ENCODE measurements around the gene NEGR1.

The NEGR1 gene

DNA sequence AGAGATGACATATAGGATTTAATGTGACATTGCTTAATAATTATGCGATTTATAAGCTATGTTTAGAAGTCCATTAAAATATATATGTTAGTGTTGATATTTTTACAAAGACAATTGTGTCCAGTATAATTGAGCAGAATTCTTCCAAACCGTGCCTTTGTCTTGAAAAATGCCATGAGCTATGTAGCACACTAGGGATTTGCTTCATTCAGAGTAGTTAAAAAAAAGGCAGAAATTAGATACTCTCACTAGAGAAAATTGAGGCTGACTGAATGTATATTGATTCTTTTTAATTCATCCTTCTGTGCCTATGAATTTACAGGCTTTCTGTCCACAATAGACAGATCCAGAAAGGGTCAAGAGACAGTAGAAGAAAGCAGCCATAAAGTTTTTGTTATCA, 429.0 kb downstream of the NEGR1 start:
- DNase-seq (ENCODE audit: low read depth in 2 of 2): no peak

DNA sequence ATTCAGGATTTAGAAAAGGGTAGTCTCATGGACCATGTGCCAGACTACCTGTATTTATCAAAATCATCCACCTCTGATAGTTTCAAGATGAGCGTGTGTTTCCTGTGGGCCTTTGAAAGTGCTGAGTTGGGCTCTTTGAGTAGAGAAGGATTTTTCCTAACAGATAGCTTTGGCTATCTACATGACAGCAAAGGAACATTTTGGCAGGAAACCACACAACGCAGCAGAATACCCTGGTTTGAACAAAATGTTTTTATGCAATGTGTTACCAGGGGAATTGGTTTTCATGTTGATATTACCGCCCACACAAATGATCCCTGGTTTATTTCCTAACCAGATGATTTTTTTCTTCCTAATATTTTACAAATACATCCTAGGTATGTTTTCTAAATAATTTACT, 431.4 kb downstream of the NEGR1 start:
- DNase-seq (ENCODE audit: low read depth in 2 of 2): no peak

DNA sequence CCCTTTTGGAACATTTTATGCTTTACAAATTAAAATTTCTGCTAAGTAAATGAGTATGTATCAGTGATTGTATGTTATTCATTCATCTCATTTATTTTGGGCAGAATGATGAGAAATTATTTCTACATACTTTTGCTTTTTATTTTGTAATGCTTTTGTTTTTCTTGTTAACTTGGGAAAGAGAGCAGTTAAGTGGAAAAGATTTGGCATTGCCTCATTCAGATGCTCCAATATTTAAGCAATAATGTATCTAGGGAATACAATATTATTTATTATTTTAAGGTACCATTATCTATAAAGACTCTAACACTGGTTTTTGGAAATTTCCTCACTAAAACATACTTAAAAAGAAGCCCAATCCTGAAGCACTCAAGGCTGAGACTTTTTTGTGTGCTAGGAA, 431.8 kb downstream of the NEGR1 start:
- no peak for DNase-seq (ENCODE audit: low read depth in 2 of 2)

DNA sequence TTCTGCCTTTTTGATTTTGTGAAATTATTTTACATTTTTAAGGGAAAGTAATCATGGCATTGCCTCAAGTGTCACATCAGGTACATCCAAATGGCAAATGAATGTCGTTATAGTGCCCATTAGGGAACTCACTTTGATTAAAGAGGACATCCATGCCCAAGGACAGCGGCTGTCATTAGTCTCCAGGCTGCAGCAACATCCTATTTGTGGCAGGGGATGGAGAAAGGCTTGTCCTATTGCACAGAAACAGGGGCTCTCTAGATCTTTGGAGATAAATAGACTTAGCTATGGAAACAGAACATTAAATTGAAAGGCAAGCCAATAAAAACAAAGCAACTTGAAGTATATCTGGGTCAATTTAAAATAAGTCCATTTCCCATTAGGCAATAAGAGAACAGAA, 439.3 kb downstream of the NEGR1 start:
- DNase-seq (ENCODE audit: low read depth in 2 of 2): no peak

DNA sequence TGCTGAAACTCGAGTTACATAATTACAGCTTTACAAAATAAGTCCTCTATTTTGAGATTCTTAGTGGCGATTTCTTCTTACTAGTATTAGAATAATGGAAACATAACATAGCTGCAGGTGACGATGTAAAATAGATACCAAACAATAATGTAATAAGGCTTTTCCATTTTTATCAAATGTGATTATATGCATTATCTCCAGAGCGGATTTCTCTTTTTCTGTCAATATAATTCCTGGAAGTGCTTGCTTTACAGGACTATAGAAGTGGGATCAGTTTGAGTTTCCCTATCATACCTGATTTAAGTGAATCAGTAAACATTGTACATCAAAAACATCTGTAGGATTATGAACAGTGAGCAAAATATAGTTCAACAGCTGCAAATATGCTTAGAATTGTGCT, 442.5 kb downstream of the NEGR1 start:
- DNase-seq (ENCODE audit: low read depth in 2 of 2): no peak

DNA sequence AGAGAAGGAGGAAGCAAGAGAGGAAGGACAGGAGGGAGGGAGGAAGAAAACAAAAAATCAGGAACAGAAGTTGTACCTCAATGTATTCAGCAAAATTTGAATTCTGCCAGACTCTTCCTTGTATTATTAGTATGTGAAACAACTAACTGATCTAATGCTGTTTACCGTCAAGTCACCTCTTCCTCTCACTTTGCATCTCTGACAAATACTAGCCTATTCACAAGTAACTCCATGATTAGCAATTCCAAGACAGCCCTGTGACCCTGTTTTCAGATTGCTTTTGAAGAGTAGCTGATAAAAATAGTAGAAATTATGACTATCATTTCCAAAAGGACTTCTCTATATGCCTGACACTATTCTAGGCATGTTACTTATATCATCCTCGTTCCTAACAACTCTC, 445.4 kb downstream of the NEGR1 start:
- no peak for DNase-seq (ENCODE audit: low read depth in 2 of 2)

DNA sequence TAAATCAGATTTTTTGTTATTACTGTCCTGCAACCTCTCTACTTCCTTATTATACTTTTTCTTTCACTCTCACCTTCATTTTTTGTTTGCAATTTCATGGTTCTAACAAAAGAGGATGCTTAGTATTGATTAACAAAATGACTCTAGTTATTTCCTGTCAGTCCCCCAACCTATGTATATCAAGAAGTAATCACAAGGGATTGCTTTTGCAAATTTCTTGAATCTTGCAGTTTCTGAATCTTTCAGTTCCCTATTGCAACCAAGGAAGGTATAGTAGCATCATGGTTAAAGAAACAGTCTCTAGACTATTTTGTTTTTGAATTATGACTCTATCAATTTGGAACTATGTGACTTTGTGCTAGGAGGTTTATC, 446.9 kb downstream of the NEGR1 start:
- DNase-seq (ENCODE audit: low read depth in 2 of 2): no peak

DNA sequence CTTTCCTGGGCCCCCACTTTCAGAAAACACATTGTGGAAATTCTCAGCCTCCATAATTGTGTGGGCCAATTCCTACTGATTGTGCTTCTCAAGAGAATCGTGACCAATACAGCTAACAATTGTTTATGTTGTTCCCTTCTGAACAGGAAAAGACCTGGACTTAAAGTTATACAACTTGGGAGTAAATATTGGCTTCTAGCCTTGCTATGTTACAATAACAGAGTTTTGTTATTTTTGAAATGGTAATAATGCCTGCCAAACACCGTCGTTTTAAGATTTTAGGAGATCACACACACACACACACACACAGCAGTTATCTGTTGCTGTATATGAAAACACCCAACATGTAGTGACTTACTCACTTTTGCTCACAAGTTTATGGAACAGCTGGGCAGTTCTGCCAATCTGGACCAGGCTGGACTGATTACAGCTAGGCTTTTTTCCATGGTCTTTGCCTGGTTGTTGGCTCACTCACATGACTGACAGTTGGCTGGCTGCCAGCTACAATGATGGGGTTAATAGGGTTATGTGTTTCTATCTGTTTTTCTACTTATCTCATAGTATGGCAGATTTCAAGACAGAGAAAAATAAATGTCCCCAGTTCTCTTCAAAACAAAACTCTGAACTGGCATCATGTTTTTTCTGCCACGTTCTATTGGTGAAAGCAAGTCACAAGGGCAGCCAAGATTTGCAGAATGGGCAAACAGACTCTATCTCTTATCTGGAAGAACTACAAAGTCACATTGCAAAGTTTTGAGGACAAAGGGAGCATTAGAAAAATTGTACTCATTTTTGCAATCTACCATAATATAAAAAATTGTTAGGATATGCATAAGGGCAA, 447.5 kb downstream of the NEGR1 start:
- no peak for DNase-seq (ENCODE audit: low read depth in 2 of 2)

DNA sequence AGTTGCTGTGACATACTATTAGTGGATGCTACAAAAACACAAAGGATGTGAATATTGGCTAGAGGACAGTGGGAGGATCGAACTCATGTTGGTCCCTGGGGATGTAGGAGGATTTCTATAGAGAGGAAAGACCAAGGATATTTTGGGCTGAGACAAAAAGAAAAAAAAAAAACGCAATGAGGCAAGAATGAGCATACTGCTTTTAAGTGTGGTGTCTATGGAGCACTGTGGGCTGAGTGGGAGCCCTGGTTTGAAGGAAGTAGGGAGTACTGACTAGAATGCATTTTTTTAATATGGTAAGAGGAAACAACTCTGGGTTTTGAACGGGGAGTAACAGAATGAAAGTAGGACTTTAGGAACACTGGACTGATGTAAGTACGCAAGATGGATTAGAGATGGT, 450.7 kb downstream of the NEGR1 start:
- DNase-seq (ENCODE audit: low read depth in 2 of 2): no peak

DNA sequence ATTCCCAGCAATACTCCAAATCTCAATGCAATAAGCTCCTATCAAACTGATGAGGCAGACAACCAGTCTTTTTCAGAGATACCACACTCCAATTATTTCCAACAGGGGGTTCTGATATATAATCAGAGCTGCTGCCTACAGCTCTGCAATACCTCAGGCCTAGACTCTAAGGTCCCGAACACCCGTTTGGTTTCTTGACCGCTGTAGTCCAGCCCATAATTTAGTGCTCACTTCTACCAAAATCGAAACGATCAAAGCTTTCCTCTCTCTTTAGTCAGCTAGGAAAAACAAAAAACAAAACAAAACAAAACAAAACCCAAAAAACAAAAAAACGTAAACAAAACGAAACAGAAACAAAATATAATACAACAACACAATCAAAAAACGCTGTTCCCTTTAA, 453.0 kb downstream of the NEGR1 start:
- no peak for DNase-seq (ENCODE audit: low read depth in 2 of 2)

DNA sequence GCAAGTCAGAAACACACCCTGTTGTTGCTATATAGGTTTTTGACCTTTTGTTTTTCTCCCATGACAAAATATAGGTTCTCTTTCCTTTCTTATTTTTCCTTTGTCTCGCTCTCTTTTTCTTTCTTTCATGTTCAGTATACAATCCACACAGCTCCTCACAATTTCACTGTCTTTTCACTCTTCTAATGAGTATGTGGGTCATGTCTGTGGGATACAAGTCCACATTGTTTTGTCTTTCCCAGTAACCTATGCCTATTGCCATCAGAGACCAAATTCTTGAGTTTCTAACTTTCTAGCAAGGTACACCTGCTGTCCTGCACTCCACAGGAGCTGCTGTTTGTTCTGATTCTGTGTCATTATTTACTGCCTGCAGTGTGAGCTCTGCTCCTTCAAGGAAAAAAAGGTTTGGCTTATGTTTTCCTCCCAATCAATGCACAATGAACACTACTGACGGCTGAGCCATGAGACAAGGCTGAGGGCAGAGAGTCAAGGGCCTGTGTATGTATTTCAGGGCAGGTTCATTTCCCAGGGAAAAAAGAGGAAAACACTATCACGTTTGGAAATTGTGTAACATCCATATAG, 453.8 kb downstream of the NEGR1 start:
- DNase-seq (ENCODE audit: low read depth in 2 of 2): no peak

DNA sequence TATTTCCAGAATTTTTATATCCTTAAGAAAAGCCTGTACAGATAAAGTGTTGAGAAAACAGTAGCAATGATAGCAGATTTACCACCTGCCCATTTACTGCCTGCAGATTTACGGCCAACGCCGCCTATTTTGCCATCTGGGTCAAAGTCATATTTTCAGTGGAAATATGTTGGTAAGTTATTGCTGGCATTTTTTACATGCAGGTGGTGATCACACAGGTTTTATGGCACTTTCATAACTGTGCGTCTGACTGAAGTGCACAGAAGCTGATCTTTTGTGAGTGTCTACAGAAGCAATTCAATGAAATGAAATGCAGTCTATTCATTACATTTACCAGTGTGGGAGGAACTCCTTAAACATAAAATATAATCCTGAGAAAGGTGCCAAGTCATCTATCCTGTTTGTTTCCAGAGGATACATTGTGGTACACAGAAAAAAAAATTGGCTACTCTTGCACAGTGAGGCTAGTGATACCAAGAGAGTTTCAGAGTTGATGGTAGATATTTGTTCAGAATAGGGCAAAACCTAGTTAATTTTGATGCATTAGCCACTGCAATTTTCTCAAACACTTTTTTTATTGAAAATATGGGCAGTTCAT, 458.5 kb downstream of the NEGR1 start:
- DNase-seq (ENCODE audit: low read depth in 2 of 2): no peak

DNA sequence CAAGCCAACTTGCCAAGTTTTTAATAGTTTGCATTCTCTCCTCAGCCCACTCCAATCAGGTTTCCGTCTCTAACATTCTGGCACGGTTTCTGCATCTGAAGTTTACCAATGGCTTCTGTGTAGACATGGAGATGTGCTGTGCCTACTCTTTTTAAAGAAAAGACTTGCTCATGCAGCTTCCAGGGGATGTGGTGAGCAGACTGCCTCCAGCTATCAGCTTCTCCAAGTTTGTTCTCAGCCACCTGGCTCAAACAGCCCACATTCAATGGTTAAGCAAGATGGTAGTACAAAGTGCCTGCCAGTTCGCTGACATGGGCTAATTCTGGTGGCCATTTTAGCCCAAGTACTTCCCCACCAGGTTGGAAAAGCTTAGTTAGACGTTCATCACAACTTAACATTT, 465.3 kb downstream of the NEGR1 start:
- no peak for DNase-seq (ENCODE audit: low read depth in 2 of 2)

DNA sequence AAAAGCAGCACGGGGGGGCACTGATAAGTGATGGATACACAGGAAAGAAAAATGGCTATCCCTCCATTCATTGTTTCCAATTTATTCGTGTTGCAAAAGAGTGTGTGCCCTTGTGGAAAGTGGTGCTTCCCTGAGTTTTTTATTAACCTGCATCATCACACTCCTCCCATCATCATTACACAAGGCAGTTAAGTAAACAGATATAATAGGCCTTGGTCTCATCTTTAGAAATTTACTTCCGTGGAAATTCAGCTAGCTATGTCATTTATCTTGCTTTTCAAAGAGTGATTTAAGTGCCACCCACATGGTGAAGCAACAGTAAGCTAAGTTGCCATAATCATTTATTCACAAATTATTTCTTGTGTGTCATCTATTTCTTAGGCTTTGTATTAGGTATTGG, 473.3 kb downstream of the NEGR1 start:
- no peak for DNase-seq (ENCODE audit: low read depth in 2 of 2)

DNA sequence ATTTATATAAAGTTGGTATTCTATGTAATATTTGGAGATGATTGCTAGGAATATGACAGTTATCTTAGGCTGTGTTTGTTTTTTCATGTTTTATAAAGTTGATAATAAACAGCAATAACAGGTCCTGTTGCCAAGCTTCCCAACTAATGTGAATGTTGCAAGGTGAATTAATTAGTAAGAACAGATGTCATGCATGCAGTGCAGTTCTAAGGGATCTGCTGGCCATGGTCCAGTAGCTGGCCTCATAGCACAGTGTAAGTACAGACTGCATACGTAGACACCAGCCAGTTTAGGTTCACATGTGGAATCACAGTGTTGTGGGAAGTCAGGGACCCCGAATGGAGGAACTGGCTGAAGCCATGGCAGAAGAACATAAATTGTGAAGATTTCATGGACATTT, 478.2 kb downstream of the NEGR1 start:
- no peak for DNase-seq (ENCODE audit: low read depth in 2 of 2)

DNA sequence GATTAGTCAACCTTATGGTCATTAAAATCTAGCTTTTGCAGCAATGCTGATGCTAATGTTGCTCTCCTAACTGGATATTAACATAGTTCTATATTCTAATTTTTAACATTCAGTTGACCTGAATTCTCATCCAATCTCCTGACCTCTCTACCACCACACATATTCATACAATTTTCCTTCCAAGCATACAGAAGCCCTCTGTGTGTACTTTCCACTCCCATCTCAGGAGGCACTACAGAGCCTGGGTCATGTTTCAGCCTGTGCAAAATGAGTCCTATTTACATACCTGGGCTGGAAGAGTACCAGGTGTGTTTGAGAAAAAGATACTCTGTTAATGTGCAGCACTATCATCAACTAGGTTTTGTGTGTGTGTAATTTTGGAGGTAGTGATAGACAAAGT, 486.3 kb downstream of the NEGR1 start:
- no peak for DNase-seq (ENCODE audit: low read depth in 2 of 2)

DNA sequence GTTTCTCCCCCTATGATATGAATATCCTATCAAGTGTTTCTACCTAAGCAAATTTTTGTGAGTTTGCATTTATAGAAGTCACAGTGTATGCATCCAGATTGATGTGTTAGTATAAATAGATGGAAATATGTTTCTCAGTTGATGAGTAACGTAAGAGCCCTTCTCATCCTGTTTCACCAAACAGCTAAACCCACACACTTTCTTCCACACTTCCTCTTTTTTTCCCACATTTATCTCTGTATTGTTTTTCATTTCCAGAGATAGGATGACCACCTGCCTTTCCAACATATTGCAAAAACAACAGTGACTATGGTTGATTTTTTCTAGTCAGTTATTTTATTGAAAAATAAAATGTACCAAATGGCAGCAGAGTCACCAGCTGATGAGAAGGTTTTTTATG, 490.1 kb downstream of the NEGR1 start:
- DNase-seq (ENCODE audit: low read depth in 2 of 2): no peak

DNA sequence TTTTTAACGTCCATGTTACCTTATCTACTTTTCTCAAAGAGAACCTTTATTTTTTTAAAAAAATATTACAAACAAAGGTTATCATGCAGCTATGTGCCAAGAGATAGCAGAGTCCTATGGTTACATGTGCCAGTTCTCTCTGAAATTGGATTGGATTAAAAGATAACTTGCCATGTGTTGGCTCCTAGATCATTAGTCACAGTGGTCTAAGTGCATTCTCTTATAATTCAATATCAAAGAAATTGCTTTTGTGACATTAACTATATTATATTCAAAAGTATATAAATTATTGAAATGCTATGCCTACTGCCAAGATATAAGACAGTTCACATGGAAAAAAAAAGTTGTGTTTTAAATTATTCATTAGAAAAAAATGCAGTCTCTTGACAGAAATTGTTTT, 494.2 kb downstream of the NEGR1 start:
- no peak for DNase-seq (ENCODE audit: low read depth in 2 of 2)

DNA sequence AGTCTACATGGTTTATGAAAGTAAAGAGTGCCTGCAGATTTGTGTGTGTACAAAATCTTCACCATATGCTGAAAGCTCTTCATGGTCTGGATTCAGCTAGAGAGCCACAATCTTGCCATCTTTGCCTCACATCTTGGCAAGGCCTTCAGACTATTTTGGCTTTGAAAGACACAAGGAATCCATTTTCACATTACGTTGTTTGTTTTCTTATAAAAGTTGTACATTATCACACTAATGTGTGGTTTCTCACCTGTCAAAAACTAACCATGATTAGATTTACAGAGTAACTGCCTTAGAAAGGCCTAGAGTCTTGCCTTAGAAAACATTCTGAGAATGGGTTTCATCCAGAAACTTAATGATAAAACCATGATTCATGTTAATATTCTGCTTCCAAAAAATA, 494.6 kb downstream of the NEGR1 start:
- DNase-seq (ENCODE audit: low read depth in 2 of 2): no peak

DNA sequence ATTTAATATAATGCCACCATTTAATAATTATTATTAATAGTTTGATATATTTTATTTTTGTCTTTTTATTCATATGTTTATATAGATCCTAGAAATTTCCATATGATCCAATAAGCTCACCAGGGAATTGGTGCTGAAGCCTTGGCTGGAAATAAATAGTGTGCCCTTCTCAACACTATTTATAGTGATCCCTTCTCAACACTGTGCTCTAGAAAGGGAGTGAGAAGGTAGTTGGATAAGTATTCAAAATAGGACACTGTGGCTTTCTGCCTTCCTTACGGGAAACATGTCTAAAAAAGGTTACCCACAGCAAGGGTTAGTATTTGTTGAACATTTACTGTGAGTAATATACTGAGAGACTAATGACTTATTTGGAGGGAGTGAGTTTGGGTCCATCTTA, 496.1 kb downstream of the NEGR1 start:
- no peak for DNase-seq (ENCODE audit: low read depth in 2 of 2)

DNA sequence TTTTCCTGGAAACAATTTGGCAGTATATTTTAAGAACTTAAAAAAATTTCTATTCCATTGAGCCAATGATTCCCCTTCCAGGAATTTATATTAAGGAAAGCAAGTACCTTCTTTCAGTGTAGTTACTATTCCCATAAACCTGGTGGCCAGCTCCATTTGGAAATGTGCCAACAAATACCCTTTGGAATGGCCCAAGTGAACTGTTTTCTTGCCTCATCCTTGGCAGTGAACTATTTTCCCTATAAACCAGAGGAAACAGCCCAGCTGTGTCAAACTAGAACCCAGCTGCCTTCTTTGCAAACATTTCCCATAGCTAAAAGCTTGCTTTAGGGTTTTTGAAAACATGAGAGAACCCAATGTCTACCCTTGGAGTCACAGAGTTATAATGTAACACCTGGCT, 496.9 kb downstream of the NEGR1 start:
- DNase-seq (ENCODE audit: low read depth in 2 of 2): no peak

DNA sequence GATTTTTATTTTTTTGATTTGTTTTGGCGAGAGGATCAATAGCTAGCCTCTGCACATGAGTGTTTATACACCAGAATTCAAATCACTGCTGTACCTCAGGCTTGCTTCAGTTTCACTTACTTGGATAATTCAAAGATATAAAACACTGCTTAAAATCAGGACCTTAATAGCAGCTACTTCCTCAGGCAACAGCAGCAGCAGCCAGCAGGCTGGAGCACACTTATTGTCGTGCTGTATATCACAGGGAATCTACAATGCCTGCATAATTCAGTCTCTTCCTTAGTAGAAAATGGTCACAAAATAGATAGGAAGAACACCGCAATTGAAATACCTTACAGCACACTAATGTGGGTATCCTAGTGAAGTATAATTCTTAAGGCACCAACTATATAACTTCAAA, 497.3 kb downstream of the NEGR1 start:
- DNase-seq (ENCODE audit: low read depth in 2 of 2): no peak

DNA sequence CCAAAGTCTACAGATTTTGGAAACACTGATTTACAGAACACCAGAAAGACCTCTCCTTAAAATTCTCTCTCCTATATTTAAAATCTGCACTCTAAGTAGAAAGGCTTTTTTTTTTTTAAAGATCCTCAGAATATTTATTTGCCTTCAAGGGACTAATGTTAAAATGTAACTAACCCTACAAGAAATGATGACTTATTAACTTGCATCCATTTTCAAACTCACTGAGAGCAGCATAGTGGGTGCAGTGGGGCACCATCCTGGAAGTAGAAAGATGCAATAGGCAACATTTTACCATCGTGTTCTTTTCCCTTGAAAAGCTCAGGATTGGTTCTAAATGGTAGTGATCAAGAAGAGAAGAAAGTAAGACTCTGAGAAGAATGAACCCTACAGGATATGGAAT, 498.1 kb downstream of the NEGR1 start:
- DNase-seq (ENCODE audit: low read depth in 2 of 2): no peak

DNA sequence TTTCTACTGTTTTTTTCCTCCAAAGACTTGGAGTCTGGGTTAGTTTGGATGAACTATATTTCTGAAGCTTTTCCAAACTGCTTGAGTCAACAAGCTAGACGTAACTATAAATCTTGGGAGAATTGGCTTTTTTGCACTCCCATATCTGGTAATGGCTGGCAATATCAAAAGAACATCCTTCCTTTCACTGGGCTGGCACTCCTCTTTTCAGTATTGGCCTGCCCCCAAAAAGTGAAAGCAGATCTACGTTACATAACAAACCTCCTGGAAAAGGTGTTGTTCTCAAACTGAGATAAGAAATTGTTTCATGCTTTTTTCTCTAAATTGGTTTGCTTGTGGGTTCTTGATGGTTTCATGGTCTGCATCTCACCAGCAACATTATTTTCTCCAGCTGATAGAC, 499.3 kb downstream of the NEGR1 start:
- no peak for DNase-seq (ENCODE audit: low read depth in 2 of 2)

Measured in stimulated activated CD8-positive, alpha-beta memory T cell treated with anti-CD3 and anti-CD28 coated beads, Interleukin-7, amount 100 ng/mL, for 1 hour (primary cell).